Astrocyte of the hippocampus (primary cell): ENCODE results near the gene WDR88.
"Not testable (repeated sequence)": the region's sequence is repeated elsewhere in the genome, so short reads cannot be mapped to it uniquely, and the experiment has no call there.

Experiments used
- DNase-seq: peaks from one replicate; pipeline ENCODE4 v3.0.0; 2011; ENCODE audit warnings: low read depth, low spot score

Gene WDR88

GRCh38 chr19:33171222-33171795, 39.4 kb downstream of the WDR88 start:
- no peak for DNase-seq

- DNase-seq = no peak
Observed at GRCh38 chr19:33171916-33172359, 40.0 kb downstream of the WDR88 start.

GRCh38 chr19:33174186-33174585, 42.3 kb downstream of the WDR88 start:
- no peak for DNase-seq

GRCh38 chr19:33175156-33175782, 43.4 kb downstream of the WDR88 start:
- DNase-seq = no peak

- DNase-seq = peak; percentile 67
Observed at GRCh38 chr19:33175886-33176669, 44.2 kb downstream of the WDR88 start.

GRCh38 chr19:33176670-33177416, 44.9 kb downstream of the WDR88 start:
- peak; percentile 100 for DNase-seq

GRCh38 chr19:33177417-33177979, 45.6 kb downstream of the WDR88 start:
- no peak for DNase-seq

- DNase-seq = no peak
Observed at GRCh38 chr19:33186431-33187182, 54.7 kb downstream of the WDR88 start.

GRCh38 chr19:33187183-33187540, 55.2 kb downstream of the WDR88 start:
- DNase-seq = no peak

- DNase-seq = no peak
Observed at GRCh38 chr19:33189453-33189852, 57.5 kb downstream of the WDR88 start.

GRCh38 chr19:33191092-33191491, 59.2 kb downstream of the WDR88 start:
- not testable (repeated sequence) for DNase-seq

GRCh38 chr19:33191501-33191900, 59.6 kb downstream of the WDR88 start:
- DNase-seq = no peak

GRCh38 chr19:33192010-33192409, 60.1 kb downstream of the WDR88 start:
- DNase-seq = no peak

- no peak for DNase-seq
Observed at GRCh38 chr19:33193269-33193864, 61.5 kb downstream of the WDR88 start.

- DNase-seq = peak; percentile 69
Observed at GRCh38 chr19:33193865-33194362, 62.0 kb downstream of the WDR88 start, which contains the start of gene LRP3. TSS of gene LRP3 (plus strand) at chr19:33194330. CDS start at chr19:33194786, 456 bp downstream.

- peak; percentile 59 for DNase-seq
Observed at GRCh38 chr19:33194532-33194885, 62.6 kb downstream of the WDR88 start.

GRCh38 chr19:33194886-33195644, 63.2 kb downstream of the WDR88 start:
- DNase-seq = peak; percentile 61

GRCh38 chr19:33195645-33196347, 63.9 kb downstream of the WDR88 start:
- DNase-seq = no peak
